ENCODE measurements around the gene GPER1.

- TF ChIP-seq, protein P1, sequence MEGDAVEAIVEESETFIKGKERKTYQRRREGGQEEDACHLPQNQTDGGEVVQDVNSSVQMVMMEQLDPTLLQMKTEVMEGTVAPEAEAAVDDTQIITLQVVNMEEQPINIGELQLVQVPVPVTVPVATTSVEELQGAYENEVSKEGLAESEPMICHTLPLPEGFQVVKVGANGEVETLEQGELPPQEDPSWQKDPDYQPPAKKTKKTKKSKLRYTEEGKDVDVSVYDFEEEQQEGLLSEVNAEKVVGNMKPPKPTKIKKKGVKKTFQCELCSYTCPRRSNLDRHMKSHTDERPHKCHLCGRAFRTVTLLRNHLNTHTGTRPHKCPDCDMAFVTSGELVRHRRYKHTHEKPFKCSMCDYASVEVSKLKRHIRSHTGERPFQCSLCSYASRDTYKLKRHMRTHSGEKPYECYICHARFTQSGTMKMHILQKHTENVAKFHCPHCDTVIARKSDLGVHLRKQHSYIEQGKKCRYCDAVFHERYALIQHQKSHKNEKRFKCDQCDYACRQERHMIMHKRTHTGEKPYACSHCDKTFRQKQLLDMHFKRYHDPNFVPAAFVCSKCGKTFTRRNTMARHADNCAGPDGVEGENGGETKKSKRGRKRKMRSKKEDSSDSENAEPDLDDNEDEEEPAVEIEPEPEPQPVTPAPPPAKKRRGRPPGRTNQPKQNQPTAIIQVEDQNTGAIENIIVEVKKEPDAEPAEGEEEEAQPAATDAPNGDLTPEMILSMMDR (IDR thresholded peaks at IDR 0.05; ENCODE audit: insufficient read depth, low read length, poor library complexity, severe bottlenecking): no peak
- TF ChIP-seq EZH2phosphoT487 (conservative IDR thresholded peaks at IDR 0.05; ENCODE audit: low read length): no peak
Observed at GRCh38 chr7:1071731-1072254, 16.1 kb upstream of the GPER1 start.

Data from SU-DHL-6 (cell line).